H54 (cell line): ENCODE results near the gene TMEM212.
"Not testable (repeated sequence)": the region's sequence is repeated elsewhere in the genome, so short reads cannot be mapped to it uniquely, and the experiment has no call there.

Source experiments
- DNase-seq: peaks from one replicate; pipeline ENCODE4 v3.0.0; 2011; ENCODE audit warnings: low spot score, mixed read lengths; ENCODE audit not compliant: insufficient read length
- FAIRE-seq: peaks from 3 replicates; lab custom pipeline; 2011; peaks lifted over from hg19 to GRCh38; lab: Jason Lieb, UNC
- POLR2A ChIP-seq: IDR thresholded peaks from 2 replicates; pipeline ENCODE4 v1.6.1; 2011; ENCODE audit warnings: low read depth, mild to moderate bottlenecking, low read length

The TMEM212 gene

DNA sequence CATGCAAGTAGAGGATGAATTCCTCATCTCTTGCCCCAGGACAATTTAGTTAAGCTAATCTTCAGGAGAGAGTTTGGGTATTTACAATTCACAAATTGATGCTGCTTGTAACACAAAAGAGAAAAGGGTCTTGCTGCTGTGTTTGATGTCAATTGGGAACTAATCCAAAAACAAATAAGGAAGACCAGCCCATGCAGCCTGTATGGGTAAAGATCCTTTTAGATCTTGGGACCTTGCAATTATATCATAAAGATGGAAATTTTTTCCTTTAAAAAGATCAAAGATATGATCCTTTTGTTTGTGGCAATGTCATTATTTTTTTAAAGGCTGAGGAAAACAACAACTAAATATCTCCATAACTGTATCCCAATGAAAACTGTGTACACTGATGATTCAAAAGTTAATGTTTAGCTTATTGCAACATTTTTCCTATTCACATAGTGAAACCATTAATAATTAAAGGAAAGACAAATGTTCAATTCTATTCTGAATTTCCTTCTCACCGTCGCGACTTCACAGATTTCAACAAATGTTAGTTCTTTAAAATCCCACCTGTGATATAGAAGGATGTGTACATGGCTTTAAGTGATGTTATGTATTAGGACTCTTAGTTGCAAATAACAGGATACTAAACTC, 40.2 kb downstream of the TMEM212 start:
- TF ChIP-seq POLR2A: no peak
- DNase-seq (no peak), FAIRE-seq (peak; percentile 48)

DNA sequence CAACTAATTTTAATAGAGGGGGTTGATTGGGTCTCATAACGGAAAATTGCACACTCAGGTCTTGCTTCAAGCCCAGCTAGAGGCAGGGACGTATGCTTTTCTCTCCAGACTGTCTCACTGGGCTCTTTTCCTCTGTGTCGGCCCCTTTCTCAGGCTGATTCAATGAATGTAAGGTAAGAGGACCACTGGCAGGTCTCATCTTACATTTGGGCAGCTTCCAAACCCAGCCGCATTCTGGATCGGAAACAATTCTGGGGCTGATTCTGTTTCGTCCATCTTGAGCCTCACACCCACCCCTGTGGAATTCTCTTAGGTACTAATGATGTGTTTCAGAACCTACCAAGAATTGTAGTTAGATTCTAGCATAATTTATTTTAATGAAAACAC, 40.7 kb downstream of the TMEM212 start:
- FAIRE-seq: no peak
- no peak for TF ChIP-seq POLR2A

DNA sequence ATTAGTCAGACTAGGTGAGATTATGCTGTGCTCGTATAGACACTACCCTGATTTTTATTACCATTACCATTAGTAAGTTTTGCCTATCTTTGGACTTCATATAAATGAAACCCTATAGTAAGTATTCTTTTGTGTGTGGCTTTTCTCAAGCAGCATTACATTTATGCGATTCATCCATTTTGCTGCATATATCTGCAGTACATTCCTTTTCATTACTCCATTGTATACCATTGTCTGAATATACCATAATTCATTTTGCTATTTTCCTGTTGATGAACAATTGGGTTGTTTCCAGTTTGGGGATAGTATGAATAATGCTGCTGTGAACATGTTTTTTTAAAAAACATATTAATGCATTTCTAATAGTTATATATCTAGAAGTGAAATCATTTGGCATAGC, 45.3 kb downstream of the TMEM212 start:
- no peak for DNase-seq
- no peak for TF ChIP-seq POLR2A
- FAIRE-seq: no peak

More for the DNA sequence above, 40.7 kb downstream of the TMEM212 start:
- DNase-seq: no peak

DNA sequence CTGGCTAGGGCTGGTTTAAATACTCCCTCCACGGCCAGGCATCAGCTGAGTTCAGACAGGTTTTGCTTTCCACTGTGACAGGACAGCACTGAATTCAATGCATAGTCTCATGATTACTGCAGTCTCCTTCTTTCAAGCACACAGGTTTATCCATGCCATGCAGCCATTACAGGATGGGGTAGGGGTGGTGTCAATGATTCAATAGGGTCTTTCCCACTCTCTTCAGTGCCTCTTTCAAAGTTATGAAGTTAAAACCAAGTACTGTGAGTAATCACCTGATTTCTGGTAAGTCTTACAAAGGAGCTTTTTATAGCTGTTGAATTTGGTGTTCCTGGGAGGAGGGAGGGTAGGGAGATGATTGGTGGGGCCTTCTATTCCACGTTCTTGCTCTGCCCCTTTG, 47.2 kb downstream of the TMEM212 start:
- TF ChIP-seq POLR2A: no peak
- FAIRE-seq: no peak
- no peak for DNase-seq

DNA sequence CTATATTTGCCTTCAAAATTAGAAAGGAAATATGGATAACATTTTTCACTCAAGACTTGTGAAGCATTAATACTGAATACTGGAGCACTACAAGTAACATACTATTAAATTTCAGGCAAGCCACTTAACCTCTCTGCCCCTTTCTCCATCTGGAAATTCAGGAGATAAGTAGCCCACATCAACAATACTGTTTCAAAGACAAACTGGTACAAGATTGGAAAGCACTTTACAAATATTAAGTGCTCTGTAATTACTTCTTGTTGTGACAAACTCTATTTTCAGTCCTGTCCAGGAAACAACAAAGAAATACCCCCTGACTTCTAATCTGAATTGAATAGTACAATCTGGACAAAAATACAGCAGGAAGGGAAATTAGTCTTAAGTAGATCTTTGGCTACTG, 49.3 kb downstream of the TMEM212 start:
- DNase-seq (no peak), FAIRE-seq (no peak)
- TF ChIP-seq POLR2A: no peak

DNA sequence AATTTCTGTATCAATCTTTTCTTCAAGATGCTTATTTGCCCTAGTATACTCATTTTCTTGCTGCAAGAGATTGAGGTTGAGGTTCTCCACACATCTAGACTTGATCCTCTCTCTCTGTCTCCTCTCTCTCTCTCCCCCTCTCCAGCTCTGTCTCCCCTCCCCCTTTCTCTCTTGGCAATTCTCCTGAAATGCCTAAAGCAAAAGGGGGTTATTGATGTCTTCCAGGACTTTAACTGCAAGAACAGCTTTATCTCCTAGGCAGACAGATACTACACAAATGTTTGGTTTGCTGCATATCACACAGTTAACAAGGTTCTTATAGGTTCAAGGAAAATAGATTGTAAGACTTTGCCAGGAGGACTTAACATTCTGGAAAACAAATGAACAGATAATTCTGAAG, 52.1 kb downstream of the TMEM212 start:
- DNase-seq: no peak
- no peak for TF ChIP-seq POLR2A
- FAIRE-seq: no peak

DNA sequence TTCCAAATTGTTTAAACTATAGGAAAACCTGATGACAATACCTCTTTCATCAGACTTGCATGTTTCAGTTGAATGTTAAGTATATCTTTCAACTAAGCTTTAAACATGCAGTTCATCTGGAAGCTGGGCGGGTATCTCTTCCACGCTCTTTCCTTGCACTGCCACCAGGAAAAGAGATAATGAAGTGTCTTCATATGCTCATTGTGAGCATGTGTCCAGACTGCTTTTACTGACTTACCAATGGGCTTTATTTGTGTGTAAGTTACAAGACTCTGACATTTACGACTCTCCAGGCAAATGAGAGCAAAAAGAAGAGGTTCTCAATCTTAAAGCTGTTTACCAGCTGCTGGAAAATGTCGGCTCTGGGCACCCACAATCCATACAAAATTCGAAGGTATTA, 52.8 kb downstream of the TMEM212 start:
- no peak for DNase-seq
- no peak for TF ChIP-seq POLR2A
- no peak for FAIRE-seq

DNA sequence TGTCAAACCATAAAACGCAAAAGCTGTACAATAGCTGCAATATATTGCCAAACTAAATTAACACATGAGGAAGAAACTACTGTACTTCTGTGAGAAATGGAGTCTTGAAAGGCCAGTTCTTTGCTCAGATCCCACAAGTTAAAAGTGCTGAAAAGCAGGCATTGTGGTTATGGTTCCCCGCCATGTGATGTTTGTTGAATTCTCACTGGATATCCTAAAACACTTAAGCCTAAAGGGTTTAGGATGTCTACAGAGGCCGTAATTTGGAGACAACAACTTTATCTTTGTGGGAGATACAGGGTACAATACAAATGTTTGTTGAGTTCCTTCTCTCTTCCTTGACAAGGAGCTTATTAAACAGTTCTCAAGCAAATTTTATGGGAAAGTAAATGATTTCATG, 53.2 kb downstream of the TMEM212 start:
- no peak for FAIRE-seq

DNA sequence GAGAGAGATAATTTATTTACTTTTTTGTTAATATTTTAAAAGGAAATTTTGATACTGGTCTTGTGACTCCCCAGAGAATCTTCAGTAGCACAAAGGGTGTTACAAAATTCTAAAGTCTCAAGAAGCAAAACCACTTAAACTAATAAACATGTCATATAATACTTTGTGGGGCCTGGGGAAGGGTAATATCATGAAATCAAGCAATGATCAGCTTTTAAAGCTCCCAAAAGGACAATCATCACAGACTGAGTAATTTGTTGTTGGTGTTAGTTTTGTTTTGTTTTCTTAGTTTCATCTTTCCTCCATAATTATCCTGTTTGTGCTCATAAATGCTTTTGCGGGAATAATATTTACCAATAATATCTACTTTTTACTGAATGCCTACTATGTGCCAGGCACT, 55.0 kb downstream of the TMEM212 start:
- DNase-seq: no peak
- no peak for TF ChIP-seq POLR2A
- FAIRE-seq: no peak

More for the DNA sequence above, 53.2 kb downstream of the TMEM212 start:
- TF ChIP-seq POLR2A: no peak
- no peak for DNase-seq

DNA sequence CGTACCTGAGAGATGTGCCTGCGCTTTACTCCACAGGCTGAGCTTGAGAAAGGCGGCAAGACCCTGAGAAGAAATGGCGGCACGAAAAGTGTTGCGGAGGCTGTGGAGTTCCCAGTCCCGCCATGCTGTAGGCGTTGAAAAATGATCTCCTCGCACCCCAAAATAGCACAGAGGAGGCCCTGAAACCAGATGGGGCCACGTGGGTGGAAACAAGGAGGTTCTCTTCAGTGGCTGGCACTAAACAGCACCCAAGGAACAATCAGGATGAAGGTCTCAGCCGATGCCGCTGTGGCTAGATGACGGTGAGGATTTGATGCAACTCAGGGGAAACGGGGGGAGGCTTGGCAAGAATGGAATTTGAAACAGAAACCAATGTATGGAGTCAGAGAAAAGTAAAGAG, 57.3 kb downstream of the TMEM212 start:
- FAIRE-seq: no peak
- TF ChIP-seq POLR2A: no peak

DNA sequence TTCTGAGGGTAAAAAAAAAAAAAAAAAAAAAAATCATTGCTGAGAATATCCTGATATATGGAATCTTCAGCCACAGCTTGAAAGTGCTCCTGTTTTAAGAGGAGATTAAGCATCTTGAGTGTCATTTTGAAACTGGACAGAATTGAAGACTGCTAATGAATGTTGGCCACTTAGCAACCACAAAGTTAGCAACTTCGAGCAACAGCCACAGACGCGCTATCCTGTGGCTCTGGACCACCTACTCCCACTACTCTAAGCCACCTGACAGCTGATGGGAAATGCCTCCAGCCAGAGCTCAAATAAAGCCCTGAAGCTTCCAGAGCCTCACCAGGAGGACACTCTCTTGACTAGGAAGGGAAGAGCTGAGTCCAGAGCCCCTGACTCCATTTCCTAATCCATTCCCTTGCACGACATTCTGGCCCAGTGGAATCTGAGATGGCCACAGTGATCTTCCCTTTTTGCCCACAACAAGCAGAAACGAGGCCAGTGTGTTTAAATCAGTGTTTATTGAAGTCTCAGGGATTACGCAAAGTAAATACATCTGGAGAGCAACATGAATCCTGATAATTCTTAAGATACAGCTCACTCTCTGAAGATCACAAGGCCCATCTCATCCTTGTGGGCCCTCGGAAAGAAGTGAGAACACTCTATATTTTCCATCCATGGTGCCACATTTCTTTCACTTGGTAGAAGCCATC, 58.6 kb downstream of the TMEM212 start:
- no peak for FAIRE-seq
- TF ChIP-seq POLR2A: no peak
- no peak for DNase-seq

More for the DNA sequence above, 57.3 kb downstream of the TMEM212 start:
- no peak for DNase-seq

DNA sequence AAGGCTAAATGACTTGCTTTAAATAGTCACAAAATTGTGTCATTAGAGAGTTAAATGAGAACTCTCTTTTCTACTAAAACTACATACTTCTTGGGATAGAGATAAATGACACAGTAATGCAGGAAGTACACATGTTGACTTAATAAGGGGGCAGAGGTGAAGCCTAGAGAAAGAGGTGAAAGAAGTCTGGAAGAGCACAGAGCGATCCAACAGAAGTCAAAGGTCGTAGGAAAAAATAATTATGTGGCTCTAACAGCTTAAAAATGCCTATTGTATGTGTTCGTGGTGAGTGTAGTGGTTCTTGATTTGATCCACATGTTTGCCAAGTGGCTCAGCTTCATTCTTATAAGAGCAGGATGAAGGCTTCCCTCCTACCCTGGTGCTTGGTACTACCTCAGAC, 61.7 kb downstream of the TMEM212 start:
- FAIRE-seq: no peak
- DNase-seq: no peak
- TF ChIP-seq POLR2A: no peak

DNA sequence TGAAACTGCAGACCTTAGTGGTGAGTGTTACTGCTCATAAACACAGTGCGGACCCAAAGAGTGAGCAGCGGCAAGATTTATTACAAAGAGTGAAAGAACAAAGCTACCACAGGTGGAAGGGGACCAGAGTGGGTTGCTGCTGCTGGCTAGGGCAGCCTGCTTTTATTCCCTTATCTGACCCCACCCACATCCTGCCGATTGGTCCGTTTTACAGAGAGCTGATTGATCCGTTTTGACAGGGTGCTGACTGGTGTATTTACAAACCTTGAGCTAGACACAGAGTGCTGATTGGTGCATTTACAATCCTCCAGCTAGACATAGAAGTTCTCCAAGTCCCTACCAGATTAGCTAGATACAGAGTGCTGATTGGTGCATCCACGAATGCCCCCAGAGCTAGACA, 63.4 kb downstream of the TMEM212 start:
- DNase-seq, FAIRE-seq: not testable (repeated sequence)

DNA sequence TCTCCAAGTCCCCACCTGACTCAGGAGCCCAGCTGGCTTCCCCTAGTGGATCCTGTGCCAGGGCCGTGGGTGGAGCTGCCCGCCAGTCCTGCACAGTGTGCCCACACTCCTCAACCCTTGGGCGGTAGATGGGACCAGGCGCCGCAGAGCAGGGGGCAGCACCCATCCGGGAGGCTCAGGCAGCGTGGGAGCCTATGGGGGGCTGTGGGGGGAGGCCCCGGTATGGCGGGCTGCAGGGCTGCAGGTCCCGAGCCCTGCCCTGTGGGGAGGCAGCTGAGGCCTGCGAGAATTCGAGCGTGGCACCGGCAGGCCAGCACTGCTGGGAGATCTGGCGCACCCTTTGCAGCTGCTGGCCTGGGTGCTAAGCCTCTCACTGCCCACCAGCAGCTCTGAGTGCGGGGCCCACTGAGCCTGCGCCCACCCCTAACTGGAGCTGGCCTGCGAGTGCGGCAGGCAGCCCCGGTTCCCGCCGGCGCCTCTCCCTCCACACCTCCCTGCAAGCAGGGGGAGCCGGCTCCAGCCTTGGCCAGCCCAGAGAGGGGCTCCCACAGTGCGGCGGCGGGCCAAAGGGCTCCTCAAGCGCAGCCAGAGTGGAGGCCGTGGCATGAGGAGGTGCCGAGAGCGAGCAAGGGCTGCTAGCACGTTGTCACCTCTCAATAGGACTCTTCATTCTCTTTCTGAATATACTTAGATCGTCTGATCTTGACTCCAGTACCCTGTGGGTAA, 64.0 kb downstream of the TMEM212 start:
- no peak for DNase-seq
- no peak for FAIRE-seq
- TF ChIP-seq POLR2A: no peak
